Glutamatergic neuron (in vitro differentiated cells): ENCODE data around the gene MINDY3. TPM values are rescaled to one million over a fixed set of nuclear protein-coding genes. Genes with fewer than 3 reads are reported as not detected.

Experiments used
- DNase-seq: peaks from one replicate; pipeline ENCODE4 v3.0.0; 2022
- H3K27ac Mint-ChIP-seq: one replicate; pipeline ENCODE4 v1.8.0; 2020; ENCODE audit warnings: mild to moderate bottlenecking, mixed read lengths, inconsistent platforms; ENCODE audit not compliant: unreplicated experiment
- H3K27me3 Mint-ChIP-seq: one replicate; pipeline ENCODE4 v1.8.0; 2020; ENCODE audit warnings: mild to moderate bottlenecking, moderate library complexity, mixed read lengths, inconsistent platforms; ENCODE audit not compliant: unreplicated experiment
- H3K36me3 Mint-ChIP-seq: one replicate; pipeline ENCODE4 v1.8.0; 2020; ENCODE audit warnings: mild to moderate bottlenecking, mixed read lengths, inconsistent platforms; ENCODE audit not compliant: unreplicated experiment
- H3K4me1 Mint-ChIP-seq: one replicate; pipeline ENCODE4 v1.8.0; 2020; ENCODE audit warnings: mild to moderate bottlenecking, low read depth, mixed read lengths, inconsistent platforms; ENCODE audit not compliant: unreplicated experiment
- H3K4me3 Mint-ChIP-seq: one replicate; pipeline ENCODE4 v1.8.0; 2020; ENCODE audit warnings: mild to moderate bottlenecking, mixed read lengths, inconsistent platforms; ENCODE audit not compliant: unreplicated experiment
- H3K9me3 Mint-ChIP-seq: one replicate; pipeline ENCODE4 v1.8.0; 2020; ENCODE audit warnings: mild to moderate bottlenecking, moderate library complexity, mixed read lengths, inconsistent platforms; ENCODE audit not compliant: unreplicated experiment
- CTCF ChIP-seq: fragments of 200-600 bp; sonication (generic); IDR thresholded peaks from one replicate; pipeline ENCODE4 v1.5.0; 2021; ENCODE audit not compliant: partially characterized antibody, unreplicated experiment
- total RNA-seq: library from RNA; stranded (reverse); fragmentation: NEBNext Ultra II Directional; extraction: Animal tissue kit (Norgen Biotek cat#: 25700); gene quantifications from one replicate; pipeline ENCODE4 v1.2.1, GENCODE V29; 2021; ENCODE audit not compliant: unreplicated experiment

Gene MINDY3
- total RNA-seq, 1 donor from 2014 or later, result 45.6 TPM

- Mint-ChIP-seq H3K36me3 (peaks cover 10% of the 10 kb centered on the region), H3K9me3 (no peaks in the 10 kb centered on the region), H3K27ac (no peak overlapping the region), H3K4me3 (no peak overlapping the region), H3K4me1 (no peaks in the 10 kb centered on the region), H3K27me3 (no peaks in the 10 kb centered on the region)
- DNase-seq, result no peak
- no peak for TF ChIP-seq CTCF
These were observed 11.5 kb upstream of the MINDY3 start for GRCh38 chr10:15871823-15872222.

- H3K36me3 Mint-ChIP-seq, result peaks cover 4% of the 10 kb centered on the region
- H3K27ac Mint-ChIP-seq, result no peak overlapping the region
- H3K4me3 Mint-ChIP-seq, result no peak overlapping the region
- no peaks in the 10 kb centered on the region for H3K9me3 Mint-ChIP-seq
- H3K27me3 Mint-ChIP-seq, result no peaks in the 10 kb centered on the region
- no peak for DNase-seq
- no peaks in the 10 kb centered on the region for H3K4me1 Mint-ChIP-seq
- TF ChIP-seq CTCF, result no peak
These were observed 9.6 kb upstream of the MINDY3 start for GRCh38 chr10:15869935-15870334.

GRCh38 chr10:15868006-15868405 is 7.7 kb upstream of the MINDY3 start:
- Mint-ChIP-seq H3K4me1 (no peaks in the 10 kb centered on the region), H3K27ac (no peak overlapping the region)

GRCh38 chr10:15865304-15865703 is 5.0 kb upstream of the MINDY3 start:
- no peak for DNase-seq
- Mint-ChIP-seq H3K27ac (no peak overlapping the region), H3K4me1 (no peaks in the 10 kb centered on the region), H3K9me3 (no peaks in the 10 kb centered on the region), H3K36me3 (no peaks in the 10 kb centered on the region), H3K27me3 (no peaks in the 10 kb centered on the region), H3K4me3 (no peak overlapping the region)
- no peak for TF ChIP-seq CTCF

More at GRCh38 chr10:15868006-15868405, 7.7 kb upstream of the MINDY3 start:
- no peak for DNase-seq
- Mint-ChIP-seq H3K27me3 (no peaks in the 10 kb centered on the region), H3K9me3 (no peaks in the 10 kb centered on the region), H3K36me3 (no peaks in the 10 kb centered on the region), H3K4me3 (no peak overlapping the region)
- TF ChIP-seq CTCF, result no peak

- Mint-ChIP-seq H3K9me3 (no peaks in the 10 kb centered on the region), H3K36me3 (no peaks in the 10 kb centered on the region), H3K27me3 (no peaks in the 10 kb centered on the region), H3K4me1 (no peaks in the 10 kb centered on the region), H3K4me3 (no peak overlapping the region), H3K27ac (no peak overlapping the region)
- no peak for DNase-seq
- no peak for TF ChIP-seq CTCF
These were observed 4.1 kb upstream of the MINDY3 start for GRCh38 chr10:15864419-15864818.
